ENCODE measurements around the gene UBP1.

The UBP1 gene

GRCh38 chr3:33377931-33378330 lies 62.3 kb downstream of the UBP1 start:
- TF ChIP-seq ZFX (IDR thresholded peaks at IDR 0.05; ENCODE audit: borderline replicate concordance) = no peak
- TF ChIP-seq CTCF (IDR thresholded peaks at IDR 0.05) = no peak
- H3K27ac ChIP-seq = no peak overlapping the region

GRCh38 chr3:33377489-33377888 lies 62.7 kb downstream of the UBP1 start:
- H3K27ac ChIP-seq = no peak overlapping the region
- TF ChIP-seq ZFX (IDR thresholded peaks at IDR 0.05; ENCODE audit: borderline replicate concordance) (no peak), CTCF (IDR thresholded peaks at IDR 0.05) (no peak)

- no peak overlapping the region for H3K27ac ChIP-seq
- no peak for TF ChIP-seq ZFX (IDR thresholded peaks at IDR 0.05; ENCODE audit: borderline replicate concordance)
- peak; percentile 48; the same call in 1 of the 2 replicates for TF ChIP-seq CTCF (IDR thresholded peaks at IDR 0.05)
Measured at GRCh38 chr3:33373082-33373437, 67.1 kb downstream of the UBP1 start.

GRCh38 chr3:33372218-33373081 lies 67.8 kb downstream of the UBP1 start:
- TF ChIP-seq ZFX (IDR thresholded peaks at IDR 0.05; ENCODE audit: borderline replicate concordance) (no peak), CTCF (IDR thresholded peaks at IDR 0.05) (peak; percentile 90)
- H3K27ac ChIP-seq = no peak overlapping the region

GRCh38 chr3:33364531-33365128 lies 75.6 kb downstream of the UBP1 start:
- no peak overlapping the region for H3K27ac ChIP-seq
- TF ChIP-seq CTCF (IDR thresholded peaks at IDR 0.05) (no peak), ZFX (IDR thresholded peaks at IDR 0.05; ENCODE audit: borderline replicate concordance) (no peak)

- no peak overlapping the region for H3K27ac ChIP-seq
- TF ChIP-seq ZFX (IDR thresholded peaks at IDR 0.05; ENCODE audit: borderline replicate concordance) = no peak
Measured at GRCh38 chr3:33364060-33364459, 76.1 kb downstream of the UBP1 start.

GRCh38 chr3:33363113-33363800 lies 76.9 kb downstream of the UBP1 start:
- H3K27ac ChIP-seq = no peak overlapping the region
- TF ChIP-seq CTCF (IDR thresholded peaks at IDR 0.05) (no peak), ZFX (IDR thresholded peaks at IDR 0.05; ENCODE audit: borderline replicate concordance) (no peak)
